CD14-positive monocyte (primary cell): Measurements from ENCODE around the gene CNTNAP2. TPM values are rescaled to one million over a fixed set of nuclear protein-coding genes. Genes with fewer than 3 reads are reported as not detected.

Experiments used
- DNase-seq, 3 donors: peaks; one replicate each; pipeline ENCODE4 v3.0.0-alpha.2; 2011 to 2022
- H2AFZ ChIP-seq: 2 replicates; pipeline ENCODE4 v1.6.0; 2012; ENCODE audit warnings: mild to moderate bottlenecking, low read depth, low read length, inconsistent platforms; ENCODE audit not compliant: insufficient read depth, poor library complexity, severe bottlenecking
- H3K27ac ChIP-seq, 2 donors: 1 replicate in 1 of 2; 2 replicates in 1 of 2; pipeline ENCODE4 v1.5.1; 2012 to 2013; ENCODE audit warnings: low read length in 2 of 2, control low read depth in 1 of 2, inconsistent platforms in 1 of 2, low read depth in 1 of 2, mild to moderate bottlenecking in 1 of 2
- H3K27me3 ChIP-seq, 2 donors: one replicate each; pipeline versions ENCODE4 v1.6.0 to v1.6.1; 2011 to 2013; ENCODE audit warnings: low read length in 2 of 2; ENCODE audit not compliant: control insufficient read depth in 2 of 2, insufficient read depth in 2 of 2
- H3K36me3 ChIP-seq, 2 donors: replicated peaks in 1 of 2; 1 replicate in 1 of 2; 2 replicates in 1 of 2; pipeline versions ENCODE4 v1.5.1 to v1.6.1; 2012 to 2013; ENCODE audit warnings: low read length in 2 of 2, control low read depth in 1 of 2, inconsistent platforms in 1 of 2, mild to moderate bottlenecking in 1 of 2; ENCODE audit not compliant: insufficient read depth in 2 of 2, control insufficient read depth in 1 of 2
- H3K4me1 ChIP-seq, 2 donors: 1 replicate in 1 of 2; 2 replicates in 1 of 2; pipeline versions ENCODE4 v1.5.1 to v1.6.1; 2012 to 2013; ENCODE audit warnings: low read length in 2 of 2, control low read depth in 1 of 2, inconsistent platforms in 1 of 2, mild to moderate bottlenecking in 1 of 2, moderate library complexity in 1 of 2; ENCODE audit not compliant: insufficient read depth in 2 of 2, control insufficient read depth in 1 of 2
- H3K4me2 ChIP-seq: replicated peaks from 2 replicates; pipeline ENCODE3; 2012; ENCODE audit warnings: low read length, moderate library complexity, mild to moderate bottlenecking; ENCODE audit not compliant: poor library complexity, severe bottlenecking; ENCODE audit errors: extremely low read depth
- H3K4me3 ChIP-seq, 3 experiments: fragments of 200-600 bp in 1 of 3; sonication (generic) in 1 of 3; replicated peaks in 1 of 3; 1 replicate in 2 of 3; 2 replicates in 1 of 3; pipeline ENCODE4 v1.5.1; 2011 to 2013; ENCODE audit warnings: low read length in 3 of 3, mild to moderate bottlenecking in 3 of 3, control low read depth in 2 of 3, low read depth in 2 of 3, inconsistent platforms in 1 of 3, moderate library complexity in 1 of 3
- H3K79me2 ChIP-seq: 2 replicates; pipeline ENCODE4 v1.6.0; 2012; ENCODE audit warnings: mild to moderate bottlenecking, control low read depth, inconsistent platforms, low read length, moderate library complexity; ENCODE audit not compliant: insufficient read depth
- H3K9ac ChIP-seq: 2 replicates; pipeline ENCODE4 v1.6.0; 2017; ENCODE audit warnings: low read length, mild to moderate bottlenecking; ENCODE audit not compliant: insufficient read depth, poor library complexity, severe bottlenecking
- H3K9me3 ChIP-seq, 2 donors: replicated peaks in 1 of 2; 1 replicate in 1 of 2; 2 replicates in 1 of 2; pipeline versions ENCODE4 v1.5.1 to v1.6.1; 2012 to 2013; ENCODE audit warnings: low read length in 2 of 2, control low read depth in 1 of 2; ENCODE audit not compliant: control insufficient read depth in 1 of 2, insufficient read depth in 1 of 2
- H4K20me1 ChIP-seq: 2 replicates; pipeline ENCODE4 v1.6.0; 2012; ENCODE audit warnings: mild to moderate bottlenecking, low read length, control low read depth, moderate library complexity; ENCODE audit not compliant: insufficient read depth
- H3K27ac Mint-ChIP-seq, 7 donors: one replicate each; pipeline ENCODE4 v1.8.0; 2020; ENCODE audit warnings: mild to moderate bottlenecking in 7 of 7, mixed read lengths in 7 of 7, moderate library complexity in 6 of 7, inconsistent platforms in 2 of 7
- H3K27me3 Mint-ChIP-seq, 3 donors: one replicate each; pipeline ENCODE4 v1.8.0; 2021 to 2022; ENCODE audit warnings: low read depth in 3 of 3, mild to moderate bottlenecking in 3 of 3, mixed read lengths in 3 of 3, moderate library complexity in 3 of 3, inconsistent platforms in 1 of 3
- H3K36me3 Mint-ChIP-seq, 2 donors: one replicate each; pipeline ENCODE4 v1.8.0; 2020; ENCODE audit warnings: mixed read lengths in 2 of 2, inconsistent platforms in 1 of 2, mild to moderate bottlenecking in 1 of 2
- H3K4me1 Mint-ChIP-seq: one replicate; pipeline ENCODE4 v1.8.0; 2020; ENCODE audit warnings: mild to moderate bottlenecking, mixed read lengths
- H3K4me3 Mint-ChIP-seq, 2 donors: one replicate each; pipeline ENCODE4 v1.8.0; 2020; ENCODE audit warnings: mild to moderate bottlenecking in 2 of 2, mixed read lengths in 2 of 2, moderate library complexity in 1 of 2
- H3K9me3 Mint-ChIP-seq, 7 donors: one replicate each; pipeline ENCODE4 v1.8.0; 2020 to 2022; ENCODE audit warnings: mixed read lengths in 7 of 7, mild to moderate bottlenecking in 6 of 7, moderate library complexity in 6 of 7, inconsistent platforms in 2 of 7
- CTCF ChIP-seq: fragments of 200-600 bp; IDR thresholded peaks from one replicate; pipeline ENCODE4 v1.8.0; 2022; ENCODE audit warnings: antibody characterized with exemption, mild to moderate bottlenecking
- WGBS: methylation state at CpG from one replicate; pipeline ENCODE4 v1.1.5; 2013; ENCODE audit warnings: missing lambda C conversion rate; ENCODE audit not compliant: insufficient coverage; 5-methylcytosine and 5-hydroxymethylcytosine counted together
- intact Hi-C, 2 donors: fragments of 100-400 bp; cut with micrococcal nuclease; formaldehyde crosslinking; loops; one replicate each; pipeline versions ENCODE4 v1.15.0 to v1.15.1; 2023
- polyA plus RNA-seq, 3 donors: library from polyadenylated mRNA; depleted of rRNA in 1 of 3; unstranded in 2 of 3; stranded (reverse) in 1 of 3; fragments of 300-500 nt in 2 of 3; fragments of >200 nt in 1 of 3; fragmentation: Illumina TruSeq in 2 of 3; gene quantifications; 1 replicate in 2 of 3; 2 replicates in 1 of 3; pipeline ENCODE4 v1.2.3, GENCODE V29; 2012 to 2021

CNTNAP2 gene
- polyA plus RNA-seq, 3 donors, result 0.01 TPM; not detected in 2

DNA sequence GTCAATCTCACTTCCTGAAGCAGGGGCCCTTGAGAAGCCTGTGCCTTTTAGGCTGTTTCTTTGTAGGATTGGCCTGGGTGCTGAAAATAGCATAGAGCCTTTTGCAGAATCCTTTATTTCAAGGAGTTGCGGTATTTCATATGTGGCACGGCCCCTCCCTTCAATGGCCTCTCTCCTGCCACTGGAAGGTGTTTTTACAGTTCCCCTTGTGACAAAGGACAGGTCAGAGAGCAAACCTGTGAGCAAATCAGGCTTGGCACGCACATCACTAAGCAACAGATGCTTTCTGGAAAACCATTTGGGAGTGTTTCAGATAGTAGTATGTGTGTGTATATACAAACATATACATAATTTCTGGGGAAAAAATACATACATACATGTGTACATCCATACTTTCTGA lies 2085.4 kb downstream of the CNTNAP2 start:
- no peaks in the 10 kb centered on the region for H3K27me3 ChIP-seq
- no peak for DNase-seq
- Mint-ChIP-seq H3K36me3 (no peaks in the 10 kb centered on the region), H3K4me1 (no peaks in the 10 kb centered on the region), H3K9me3 (peaks cover 0 to 2% (median 0%) of the 10 kb centered on the region in 7 donors), H3K4me3 (no peak overlapping the region), H3K27ac (no peak overlapping the region), H3K27me3 (no peaks in the 10 kb centered on the region)
- no peak overlapping the region for H2AFZ ChIP-seq
- H3K36me3 ChIP-seq, result no peaks in the 10 kb centered on the region
- H3K9me3 ChIP-seq, result no peaks in the 10 kb centered on the region
- no peaks in the 10 kb centered on the region for H4K20me1 ChIP-seq
- H3K27ac ChIP-seq, result no peak overlapping the region
- H3K4me2 ChIP-seq, result no peak overlapping the region
- no peak overlapping the region for H3K4me3 ChIP-seq
- no peak for TF ChIP-seq CTCF
- intact Hi-C loops, result no loop called here
- WGBS, result 90% methylated on average over 2 of the region's 3 CpGs
- H3K4me1 ChIP-seq, result no peaks in the 10 kb centered on the region
- no peaks in the 10 kb centered on the region for H3K79me2 ChIP-seq
- no peak overlapping the region for H3K9ac ChIP-seq

GRCh38 chr7:148204639-148205304 lies 2088.2 kb downstream of the CNTNAP2 start:
- Mint-ChIP-seq H3K27me3 (peaks cover 0 to 2% (median 0%) of the 10 kb centered on the region in 3 donors), H3K27ac (no peak overlapping the region), H3K9me3 (peaks cover 0 to 8% (median 3%) of the 10 kb centered on the region in 7 donors), H3K4me3 (no peak overlapping the region), H3K36me3 (no peaks in the 10 kb centered on the region), H3K4me1 (no peaks in the 10 kb centered on the region)
- H3K27me3 ChIP-seq, result no peaks in the 10 kb centered on the region
- peaks cover 0 to 3% of the 10 kb centered on the region in 2 donors for H3K9me3 ChIP-seq
- no peak for TF ChIP-seq CTCF
- H3K79me2 ChIP-seq, result no peaks in the 10 kb centered on the region
- no peak overlapping the region for H3K4me3 ChIP-seq
- WGBS, result 93% methylated on average over 4 of the region's 9 CpGs
- no peak overlapping the region for H3K9ac ChIP-seq
- no peak overlapping the region for H3K4me2 ChIP-seq
- no peak for DNase-seq
- no peaks in the 10 kb centered on the region for H3K36me3 ChIP-seq
- H2AFZ ChIP-seq, result no peak overlapping the region
- intact Hi-C loops, result no loop called here
- H3K27ac ChIP-seq, result no peak overlapping the region
- no peaks in the 10 kb centered on the region for H4K20me1 ChIP-seq
- H3K4me1 ChIP-seq, result no peaks in the 10 kb centered on the region
